Endothelial cell of umbilical vein (primary cell): ENCODE results near the gene HSPA12A. TPM values are rescaled to one million over a fixed set of nuclear protein-coding genes. Genes with fewer than 3 reads are reported as not detected.

Source experiments
- BruUV-seq: library from RNA; stranded (reverse); fragments of 400-500 nt; replicated peaks from 2 replicates; lab custom pipeline; 2021; lab: Mats Ljungman, UMichigan
- CTCF ChIA-PET: fragments of 300-600, 350-600 bp; sonication (Branson Sonifier 250); formaldehyde crosslinking; loops from one replicate; lab custom pipeline; 2021; ENCODE audit warnings: antibody characterized with exemption, inconsistent platforms; lab: Charles Lee
- POLR2A ChIA-PET: fragments of 300-600, 350-600 bp; sonication (Branson Sonifier 250); formaldehyde crosslinking; loops from one replicate; lab custom pipeline; 2021; ENCODE audit warnings: antibody characterized with exemption, inconsistent platforms; lab: Charles Lee
- DNase-seq: peaks from one replicate; pipeline ENCODE4 v3.0.0-alpha.2; 2011; ENCODE audit warnings: low read depth, low spot score
- FAIRE-seq: peaks from 2 replicates; lab custom pipeline; 2011; peaks lifted over from hg19 to GRCh38; lab: Jason Lieb, UNC
- H2AFZ ChIP-seq: 2 replicates; pipeline ENCODE4 v1.6.0; 2012; ENCODE audit warnings: low read depth, low read length, control low read depth, inconsistent platforms
- H3K27ac ChIP-seq: 2 replicates; pipeline ENCODE4 v1.5.1; 2011; ENCODE audit warnings: low read depth, mild to moderate bottlenecking, control low read depth, low read length, moderate library complexity; ENCODE audit not compliant: insufficient read depth
- H3K27me3 ChIP-seq, 2 experiments: 2 replicates each; pipeline versions ENCODE4 v1.6.0 to v1.6.1; 2011; ENCODE audit warnings: low read length in 2 of 2, mixed read lengths in 1 of 2; ENCODE audit not compliant: control insufficient read depth in 2 of 2, insufficient read depth in 2 of 2
- H3K36me3 ChIP-seq, 2 experiments: 2 replicates in 1 of 2; 3 replicates in 1 of 2; pipeline ENCODE4 v1.5.1; 2011; ENCODE audit warnings: low read length in 2 of 2, mild to moderate bottlenecking in 1 of 2, moderate library complexity in 1 of 2; ENCODE audit not compliant: control insufficient read depth in 2 of 2, insufficient read depth in 2 of 2; ENCODE audit errors: extremely low read depth in 1 of 2
- H3K4me1 ChIP-seq: 3 replicates; pipeline ENCODE4 v1.5.1; 2011; ENCODE audit warnings: mild to moderate bottlenecking, low read length; ENCODE audit not compliant: control insufficient read depth, insufficient read depth; ENCODE audit errors: extremely low read depth
- H3K4me2 ChIP-seq: 2 replicates; pipeline ENCODE4 v1.6.1; 2011; ENCODE audit warnings: low read length, control low read depth, mixed read lengths; ENCODE audit not compliant: insufficient read depth
- H3K4me3 ChIP-seq, 3 experiments: fragments of 200-600 bp in 1 of 3; sonication (generic), shearing (Covaris generic) in 1 of 3; replicated peaks in 1 of 3; 2 replicates each; pipeline ENCODE4 v1.5.1; 2011 to 2016; ENCODE audit warnings: control low read depth in 3 of 3, low read length in 3 of 3, mild to moderate bottlenecking in 2 of 3, inconsistent platforms in 1 of 3, low read depth in 1 of 3, moderate library complexity in 1 of 3; ENCODE audit not compliant: insufficient read depth in 1 of 3
- H3K79me2 ChIP-seq: 2 replicates; pipeline ENCODE4 v1.6.0; 2012; ENCODE audit warnings: low read length, inconsistent platforms; ENCODE audit not compliant: control insufficient read depth, insufficient read depth
- H3K9ac ChIP-seq: replicated peaks from 2 replicates; pipeline ENCODE3; 2011; ENCODE audit warnings: low read length, control low read depth; ENCODE audit not compliant: insufficient read depth; ENCODE audit errors: extremely low read depth
- H3K9me1 ChIP-seq: replicated peaks from 3 replicates; pipeline ENCODE4 v1.6.0; 2011; ENCODE audit warnings: mild to moderate bottlenecking, low read length; ENCODE audit not compliant: control insufficient read depth, insufficient read depth; ENCODE audit errors: extremely low read depth
- H3K9me3 ChIP-seq: replicated peaks from 2 replicates; pipeline ENCODE4 v1.5.1; 2012; ENCODE audit warnings: low read length, inconsistent platforms; ENCODE audit not compliant: control insufficient read depth, insufficient read depth
- H4K20me1 ChIP-seq: replicated peaks from 2 replicates; pipeline ENCODE3; 2011; ENCODE audit warnings: mild to moderate bottlenecking, low read length; ENCODE audit not compliant: control insufficient read depth, insufficient read depth; ENCODE audit errors: extremely low read depth
- EZH2 ChIP-seq: IDR thresholded peaks from 2 replicates; pipeline ENCODE4 v1.6.1; 2012; ENCODE audit warnings: borderline replicate concordance, low read depth, mild to moderate bottlenecking, moderate library complexity, low read length, inconsistent platforms; ENCODE audit not compliant: severe bottlenecking
- FOS ChIP-seq: IDR thresholded peaks from 2 replicates; pipeline ENCODE4 v1.6.1; 2011; ENCODE audit warnings: mild to moderate bottlenecking, low read length, moderate library complexity, borderline replicate concordance; ENCODE audit not compliant: insufficient read depth
- GATA2 ChIP-seq: IDR thresholded peaks from 2 replicates; pipeline ENCODE4 v1.7.0; 2011; ENCODE audit warnings: low read depth, mild to moderate bottlenecking, moderate library complexity, mixed read lengths, low read length; ENCODE audit not compliant: insufficient read length, insufficient read depth
- JUN ChIP-seq: IDR thresholded peaks from 2 replicates; pipeline ENCODE4 v1.6.1; 2011; ENCODE audit warnings: borderline replicate concordance, low read depth; ENCODE audit not compliant: insufficient read length, insufficient read depth
- MAX ChIP-seq: IDR thresholded peaks from 2 replicates; pipeline ENCODE4 v1.6.1; 2011; ENCODE audit not compliant: insufficient read depth, insufficient read length
- MYC ChIP-seq: IDR thresholded peaks from one replicate; pipeline ENCODE4 v1.6.1; 2011; ENCODE audit warnings: mild to moderate bottlenecking, low read depth, low read length
- POLR2A ChIP-seq: IDR thresholded peaks from 2 replicates; pipeline ENCODE4 v1.6.1; 2012; ENCODE audit warnings: low read depth, mild to moderate bottlenecking, control low read depth, low read length
- POLR2AphosphoS5 ChIP-seq: IDR thresholded peaks from 2 replicates; pipeline ENCODE4 v1.6.1; 2012; ENCODE audit warnings: low read depth, mild to moderate bottlenecking, control low read depth, low read length, moderate library complexity; ENCODE audit not compliant: insufficient read depth
- dilution Hi-C: fragments of 300-500 bp; cut with MboI; formaldehyde crosslinking; loops from one replicate; pipeline ENCODE4 v1.15.0; 2019; ENCODE audit warnings: low sequenced_read_pairs; ENCODE audit not compliant: extremely low pct_ligation_motif_present
- intact Hi-C: fragments of 100-400 bp; cut with micrococcal nuclease; formaldehyde crosslinking; loops from one replicate; pipeline ENCODE4 v1.10.0; 2022
- polyA plus RNA-seq, 4 experiments: library from polyadenylated mRNA; depleted of rRNA in 3 of 4; stranded (reverse) in 3 of 4; unstranded in 1 of 4; fragments of >200 nt; gene quantifications; 2 replicates each; pipeline versions ENCODE4 v1.2.1 to v1.2.3, GENCODE V29; 2011 to 2012; ENCODE audit warnings: missing spikeins in 1 of 4
- total RNA-seq: library from RNA; stranded (reverse); gene quantifications from 2 replicates; pipeline ENCODE4 v1.2.3, GENCODE V29; 2021
- TF ChIP-seq, protein P1 (sequence below), 2 donors: IDR thresholded peaks; 1 replicate in 1 of 2; 2 replicates in 1 of 2; pipeline ENCODE4 v1.5.1; 2011; ENCODE audit warnings: low read length in 2 of 2, mild to moderate bottlenecking in 2 of 2, moderate library complexity in 2 of 2, control low read depth in 1 of 2, inconsistent platforms in 1 of 2, low read depth in 1 of 2; ENCODE audit not compliant: insufficient read depth in 1 of 2; ENCODE audit errors: extremely low read depth in 1 of 2

Gene HSPA12A
- total and polyA plus RNA-seq, 2 donors (not counting 3 experiments of a cell fraction or from before 2014, with no cell fraction given) = 0.22 to 0.29 TPM

- POLR2A ChIA-PET = no interaction called here
- no peaks in the 10 kb centered on the region for H3K27me3 ChIP-seq
- no peak for TF ChIP-seq FOS
- TF ChIP-seq JUN = no peak
- TF ChIP-seq, protein P1, sequence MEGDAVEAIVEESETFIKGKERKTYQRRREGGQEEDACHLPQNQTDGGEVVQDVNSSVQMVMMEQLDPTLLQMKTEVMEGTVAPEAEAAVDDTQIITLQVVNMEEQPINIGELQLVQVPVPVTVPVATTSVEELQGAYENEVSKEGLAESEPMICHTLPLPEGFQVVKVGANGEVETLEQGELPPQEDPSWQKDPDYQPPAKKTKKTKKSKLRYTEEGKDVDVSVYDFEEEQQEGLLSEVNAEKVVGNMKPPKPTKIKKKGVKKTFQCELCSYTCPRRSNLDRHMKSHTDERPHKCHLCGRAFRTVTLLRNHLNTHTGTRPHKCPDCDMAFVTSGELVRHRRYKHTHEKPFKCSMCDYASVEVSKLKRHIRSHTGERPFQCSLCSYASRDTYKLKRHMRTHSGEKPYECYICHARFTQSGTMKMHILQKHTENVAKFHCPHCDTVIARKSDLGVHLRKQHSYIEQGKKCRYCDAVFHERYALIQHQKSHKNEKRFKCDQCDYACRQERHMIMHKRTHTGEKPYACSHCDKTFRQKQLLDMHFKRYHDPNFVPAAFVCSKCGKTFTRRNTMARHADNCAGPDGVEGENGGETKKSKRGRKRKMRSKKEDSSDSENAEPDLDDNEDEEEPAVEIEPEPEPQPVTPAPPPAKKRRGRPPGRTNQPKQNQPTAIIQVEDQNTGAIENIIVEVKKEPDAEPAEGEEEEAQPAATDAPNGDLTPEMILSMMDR (IDR thresholded peaks at IDR 0.05; ENCODE audit: extremely low read depth in 1 of 2, insufficient read depth in 1 of 2, low read depth in 1 of 2, low read length in 2 of 2) = no peak
- TF ChIP-seq POLR2A = no peak
- TF ChIP-seq MYC = no peak
- no peak for TF ChIP-seq EZH2
- no peak for TF ChIP-seq GATA2
- TF ChIP-seq MAX = no peak
- TF ChIP-seq POLR2AphosphoS5 = no peak
- dilution Hi-C loops = no loop called here
- no peaks in the 10 kb centered on the region for H3K9me3 ChIP-seq
- no peak overlapping the region for H3K4me2 ChIP-seq
- no peaks in the 10 kb centered on the region for H3K79me2 ChIP-seq
- no peaks in the 10 kb centered on the region for H3K36me3 ChIP-seq
- no peak for DNase-seq
- CTCF ChIA-PET = no interaction called here
- H3K4me3 ChIP-seq = no peak overlapping the region
- intact Hi-C loops = no loop called here
- no TSS peak for BruUV-seq
- no peaks in the 10 kb centered on the region for H3K9me1 ChIP-seq
- H2AFZ ChIP-seq = no peak overlapping the region
- no peaks in the 10 kb centered on the region for H3K4me1 ChIP-seq
- H4K20me1 ChIP-seq = no peaks in the 10 kb centered on the region
- H3K27ac ChIP-seq = no peak overlapping the region
- H3K9ac ChIP-seq = no peak overlapping the region
- no peak for FAIRE-seq
Observed at GRCh38 chr10:116728526-116729096, 13.8 kb downstream of the HSPA12A start.
